Activated CD4-positive, alpha-beta T cell treated with anti-CD3 and anti-CD28 coated beads for 36 hours (primary cell): ENCODE data around the gene SLX9. TPM values are rescaled to one million over a fixed set of nuclear protein-coding genes. Genes with fewer than 3 reads are reported as not detected.
A peak's percentile ranks its signal among the peaks of the same experiment; 100 is the strongest.

Experiments
- ATAC-seq: fragments of 200-7000 bp; cut with Tn5 transposase; one replicate; pipeline ENCODE4 v1.10.0; 2021; ENCODE audit warnings: mild to moderate bottlenecking, moderate library complexity
- CTCF ChIA-PET: fragments of 350-600 bp; sonication (Branson Sonifier 250); formaldehyde crosslinking; loops from one replicate; lab custom pipeline; 2021; ENCODE audit warnings: antibody characterized with exemption; lab: Charles Lee
- POLR2A ChIA-PET: fragments of 350-600 bp; sonication (Branson Sonifier 250); formaldehyde crosslinking; loops from one replicate; lab custom pipeline; 2021; ENCODE audit warnings: antibody characterized with exemption, inconsistent platforms; lab: Charles Lee
- DNase-seq: peaks from one replicate; pipeline ENCODE4 v3.0.0-alpha.2; 2020
- H3K27ac Mint-ChIP-seq: one replicate; pipeline ENCODE4 v1.8.0; 2021; ENCODE audit warnings: mixed read lengths
- H3K27me3 Mint-ChIP-seq: one replicate; pipeline ENCODE4 v1.8.0; 2021; ENCODE audit warnings: mixed read lengths
- H3K36me3 Mint-ChIP-seq: one replicate; pipeline ENCODE4 v1.8.0; 2021; ENCODE audit warnings: low read depth, mixed read lengths
- H3K4me1 Mint-ChIP-seq: one replicate; pipeline ENCODE4 v1.8.0; 2021; ENCODE audit warnings: mixed read lengths
- H3K4me3 Mint-ChIP-seq: one replicate; pipeline ENCODE4 v1.8.0; 2021; ENCODE audit warnings: mild to moderate bottlenecking, moderate library complexity, mixed read lengths
- H3K9me3 Mint-ChIP-seq: one replicate; pipeline ENCODE4 v1.8.0; 2021; ENCODE audit warnings: low read depth, mixed read lengths
- intact Hi-C, 2 experiments: fragments of 100-400 bp; cut with DNase I in 1 of 2; cut with micrococcal nuclease in 1 of 2; formaldehyde crosslinking; loops; one replicate each; pipeline versions ENCODE4 v1.14.2 to v1.15.1; 2022 to 2024; cut with DNase I, micrococcal nuclease
- total RNA-seq, 2 experiments: library from RNA; stranded (reverse); gene quantifications; one replicate each; pipeline ENCODE4 v1.2.3, GENCODE V29; 2021

The SLX9 gene
- total RNA-seq, 2 experiments from 2014 or later = 60.8 to 68.8 TPM

DNA sequence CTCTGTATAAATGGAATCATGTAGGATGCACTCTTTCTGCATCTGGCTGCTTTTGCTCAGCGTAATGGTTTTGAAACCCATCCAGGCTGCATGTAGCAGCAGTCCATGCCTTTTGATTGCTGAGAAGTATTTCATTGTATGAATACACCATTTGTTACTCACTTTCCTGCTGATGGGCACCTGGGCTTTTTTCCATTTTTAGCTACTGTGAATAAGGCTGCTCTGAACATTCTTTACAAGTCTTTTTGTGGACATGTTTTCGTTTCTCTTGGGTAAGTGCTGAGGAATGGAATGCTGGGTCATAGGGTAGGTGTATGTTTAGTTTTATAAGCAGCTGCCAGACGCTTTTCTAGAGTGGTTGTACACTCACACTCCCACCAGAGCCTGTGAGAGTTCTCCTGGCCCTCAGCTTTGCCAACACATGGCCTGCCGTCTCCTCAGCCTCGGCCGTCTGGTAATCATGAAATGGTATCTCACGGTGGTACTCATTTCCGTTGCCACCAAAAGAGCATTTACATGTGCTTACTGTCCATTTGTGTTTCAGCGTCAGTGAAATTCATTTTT lies 22.7 kb downstream of the SLX9 start:
- Mint-ChIP-seq H3K4me3 (no peak overlapping the region), H3K36me3 (peaks cover 30% of the 10 kb centered on the region), H3K27me3 (no peaks in the 10 kb centered on the region), H3K4me1 (peaks cover 32% of the 10 kb centered on the region), H3K9me3 (no peaks in the 10 kb centered on the region), H3K27ac (no peak overlapping the region)
- POLR2A ChIA-PET = no interaction called here
- intact Hi-C loops = loop anchor here in 1 of 2 experiments (5.0 kb wide), 1 partner anchor 175 kb away; no protein-coding TSS in a partner anchor
- no peak for DNase-seq
- no peak for ATAC-seq
- CTCF ChIA-PET = interaction anchor here (1.2 to 2.4 kb wide), 2 partner anchors 14 to 174 kb away, joined by 3 to 11 read pairs; no protein-coding TSS in a partner anchor

DNA sequence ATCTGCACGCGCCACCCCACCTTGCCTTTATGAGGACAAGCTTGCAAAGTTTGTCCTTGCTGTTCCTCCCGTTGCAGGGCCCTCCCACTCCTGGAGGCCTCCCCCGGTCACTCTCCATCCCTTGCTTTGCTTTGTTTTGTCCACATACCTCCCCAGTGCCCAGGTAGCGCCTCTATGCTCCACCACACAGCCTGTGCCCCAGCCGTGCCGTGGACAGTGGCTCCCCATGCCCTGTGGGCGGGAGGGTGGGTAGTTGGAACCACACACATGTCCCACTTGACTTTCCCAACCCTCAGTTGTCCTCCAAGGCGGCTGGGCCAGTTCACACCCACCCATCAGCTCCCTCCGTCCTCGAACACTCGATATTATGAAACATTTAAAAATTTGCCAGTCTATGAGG lies 24.6 kb downstream of the SLX9 start:
- POLR2A ChIA-PET = no interaction called here
- CTCF ChIA-PET = interaction anchor here (1.0 to 1.8 kb wide), 6 partner anchors 14 to 174 kb away, joined by 3 to 9 read pairs (median 4); partner anchors contain the start of gene SLX9

DNA sequence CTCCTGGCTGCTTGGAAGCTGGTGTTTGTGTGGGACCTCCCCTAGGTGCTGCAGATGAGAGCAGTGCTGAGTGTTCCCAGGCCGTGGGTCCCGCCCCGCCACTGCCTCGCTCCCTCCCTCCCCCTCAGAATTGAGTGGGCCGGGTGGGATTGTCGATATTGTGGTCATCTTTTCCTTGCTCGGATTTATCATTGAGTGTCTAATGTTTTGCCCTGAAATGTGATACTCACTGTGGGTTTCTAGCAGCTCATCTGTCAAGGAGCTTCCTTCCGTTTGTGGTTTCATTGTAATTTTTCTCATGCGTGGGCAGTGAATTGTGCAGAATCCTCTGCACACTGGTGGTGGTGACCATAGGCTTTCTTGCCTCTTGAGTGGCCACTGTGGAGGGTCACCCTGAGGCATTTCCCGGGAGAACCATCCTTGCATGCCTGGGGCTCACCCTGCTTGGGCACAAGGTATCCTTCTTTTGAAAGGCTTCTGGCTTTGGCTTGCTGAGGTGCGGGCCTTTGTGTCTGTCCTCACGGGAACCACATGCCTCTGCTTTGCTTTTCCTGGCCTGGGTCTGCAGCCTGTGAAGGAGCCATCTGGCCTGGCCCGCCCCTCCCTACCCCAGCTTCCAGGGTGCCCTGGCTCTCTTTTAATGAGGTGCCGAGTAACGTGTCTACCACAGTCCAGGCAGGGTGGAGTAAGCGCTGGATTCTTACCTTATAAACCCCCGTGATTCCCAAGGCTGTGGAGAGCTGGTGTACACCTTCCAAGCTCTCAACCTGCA lies 25.6 kb downstream of the SLX9 start:
- ChIA-PET POLR2A (no interaction called here), CTCF (interaction anchor here (0.8 to 1.3 kb wide), 5 partner anchors 16 to 173 kb away, joined by 3 to 6 read pairs (median 5); no protein-coding TSS in a partner anchor)
- DNase-seq (peak; percentile 55), ATAC-seq (peak; percentile 76)
- no peaks in the 10 kb centered on the region for H3K9me3 Mint-ChIP-seq
- intact Hi-C loops = no loop called here
- H3K27ac Mint-ChIP-seq = no peak overlapping the region
- peaks cover 31% of the 10 kb centered on the region for H3K36me3 Mint-ChIP-seq
- H3K4me1 Mint-ChIP-seq = peaks cover 41% of the 10 kb centered on the region
- no peaks in the 10 kb centered on the region for H3K27me3 Mint-ChIP-seq
- H3K4me3 Mint-ChIP-seq = no peak overlapping the region

More for the DNA sequence above, 24.6 kb downstream of the SLX9 start:
- Mint-ChIP-seq H3K27ac (no peak overlapping the region), H3K9me3 (no peaks in the 10 kb centered on the region), H3K4me3 (no peak overlapping the region), H3K4me1 (peaks cover 39% of the 10 kb centered on the region), H3K36me3 (peaks cover 33% of the 10 kb centered on the region), H3K27me3 (no peaks in the 10 kb centered on the region)
- no peak for ATAC-seq
- intact Hi-C loops = loop anchor here in 1 of 2 experiments (5.0 kb wide), 1 partner anchor 173 kb away; no protein-coding TSS in a partner anchor
- no peak for DNase-seq

- Mint-ChIP-seq H3K36me3 (peaks cover 23% of the 10 kb centered on the region), H3K4me1 (peaks cover 41% of the 10 kb centered on the region), H3K9me3 (no peaks in the 10 kb centered on the region), H3K27ac (no peak overlapping the region), H3K27me3 (no peaks in the 10 kb centered on the region), H3K4me3 (no peak overlapping the region)
- no peak for ATAC-seq
- intact Hi-C loops = no loop called here
- CTCF ChIA-PET = interaction anchor here (0.6 to 1.3 kb wide), 5 partner anchors 17 to 235 kb away, joined by 3 to 6 read pairs (median 5); no protein-coding TSS in a partner anchor
- DNase-seq = no peak
- POLR2A ChIA-PET = no interaction called here
Measured at GRCh38 chr21:44966135-44967081, 26.6 kb downstream of the SLX9 start.

DNA sequence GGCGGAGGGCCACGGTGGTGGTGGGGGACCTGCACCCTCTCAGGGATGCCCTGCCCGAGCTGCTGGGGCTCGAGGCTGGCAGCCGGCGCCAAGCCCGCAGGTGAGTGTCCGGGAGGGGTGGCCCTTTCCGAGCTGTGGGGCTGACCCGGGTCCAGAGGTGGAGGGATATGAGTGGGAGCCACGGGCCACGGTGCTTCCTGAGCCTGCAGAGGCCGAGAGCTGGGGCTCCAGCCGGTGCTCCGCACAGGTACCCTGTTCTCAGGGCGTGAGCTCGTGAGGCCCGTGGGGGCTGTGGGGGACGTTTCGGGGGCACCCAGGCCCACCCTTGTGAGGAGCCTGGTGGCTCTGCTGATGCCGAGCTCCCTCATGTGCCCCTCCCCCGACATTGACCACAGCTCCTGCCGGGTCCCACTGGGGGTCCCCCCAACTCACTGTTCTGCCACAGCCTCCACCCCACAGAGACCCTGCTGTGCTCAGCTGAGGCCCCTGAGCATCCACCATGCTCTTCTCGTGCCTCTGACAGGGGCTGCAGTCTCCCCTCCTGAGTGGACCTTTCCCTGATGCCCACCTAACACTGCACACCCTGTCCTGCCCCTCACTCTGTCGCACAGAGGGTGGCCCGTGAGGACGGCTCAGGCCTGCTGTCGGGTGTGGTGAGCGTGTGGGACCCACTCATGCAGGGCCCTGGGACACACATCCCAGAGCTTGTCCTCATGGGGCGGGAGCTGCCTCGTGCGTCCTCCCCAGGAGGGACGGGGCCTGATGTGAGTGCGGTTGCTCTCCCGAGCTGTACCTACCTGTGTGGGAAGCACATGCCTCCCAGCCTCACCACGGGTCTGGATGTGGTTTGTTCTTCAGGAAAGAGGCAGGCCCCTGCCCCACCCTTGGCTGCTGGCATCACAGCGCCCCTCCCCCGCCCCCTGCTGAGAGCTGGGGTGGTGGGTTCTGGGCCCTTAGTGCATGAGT lies 27.5 kb downstream of the SLX9 start:
- DNase-seq = no peak
- no peaks in the 10 kb centered on the region for H3K27me3 Mint-ChIP-seq
- H3K27ac Mint-ChIP-seq = no peak overlapping the region
- H3K9me3 Mint-ChIP-seq = no peaks in the 10 kb centered on the region
- no peak for ATAC-seq
- POLR2A ChIA-PET = no interaction called here
- CTCF ChIA-PET = interaction anchor here (0.6 to 0.8 kb wide), 2 partner anchors 161 to 234 kb away, joined by 3 to 5 read pairs; no protein-coding TSS in a partner anchor
- no peak overlapping the region for H3K4me3 Mint-ChIP-seq
- peaks cover 41% of the 10 kb centered on the region for H3K4me1 Mint-ChIP-seq
- intact Hi-C loops = no loop called here
- H3K36me3 Mint-ChIP-seq = peaks cover 18% of the 10 kb centered on the region

- POLR2A ChIA-PET = no interaction called here
- H3K36me3 Mint-ChIP-seq = peaks cover 15% of the 10 kb centered on the region
- no peak overlapping the region for H3K4me3 Mint-ChIP-seq
- intact Hi-C loops = no loop called here
- ATAC-seq = no peak
- no peak for DNase-seq
- no peak overlapping the region for H3K27ac Mint-ChIP-seq
- H3K9me3 Mint-ChIP-seq = no peaks in the 10 kb centered on the region
- CTCF ChIA-PET = interaction anchor here (0.9 to 1.9 kb wide), 2 partner anchors 19 to 159 kb away, joined by 3 to 5 read pairs; no protein-coding TSS in a partner anchor
- no peaks in the 10 kb centered on the region for H3K27me3 Mint-ChIP-seq
- H3K4me1 Mint-ChIP-seq = peaks cover 33% of the 10 kb centered on the region
Measured at GRCh38 chr21:44969066-44969670, 29.3 kb downstream of the SLX9 start.

DNA sequence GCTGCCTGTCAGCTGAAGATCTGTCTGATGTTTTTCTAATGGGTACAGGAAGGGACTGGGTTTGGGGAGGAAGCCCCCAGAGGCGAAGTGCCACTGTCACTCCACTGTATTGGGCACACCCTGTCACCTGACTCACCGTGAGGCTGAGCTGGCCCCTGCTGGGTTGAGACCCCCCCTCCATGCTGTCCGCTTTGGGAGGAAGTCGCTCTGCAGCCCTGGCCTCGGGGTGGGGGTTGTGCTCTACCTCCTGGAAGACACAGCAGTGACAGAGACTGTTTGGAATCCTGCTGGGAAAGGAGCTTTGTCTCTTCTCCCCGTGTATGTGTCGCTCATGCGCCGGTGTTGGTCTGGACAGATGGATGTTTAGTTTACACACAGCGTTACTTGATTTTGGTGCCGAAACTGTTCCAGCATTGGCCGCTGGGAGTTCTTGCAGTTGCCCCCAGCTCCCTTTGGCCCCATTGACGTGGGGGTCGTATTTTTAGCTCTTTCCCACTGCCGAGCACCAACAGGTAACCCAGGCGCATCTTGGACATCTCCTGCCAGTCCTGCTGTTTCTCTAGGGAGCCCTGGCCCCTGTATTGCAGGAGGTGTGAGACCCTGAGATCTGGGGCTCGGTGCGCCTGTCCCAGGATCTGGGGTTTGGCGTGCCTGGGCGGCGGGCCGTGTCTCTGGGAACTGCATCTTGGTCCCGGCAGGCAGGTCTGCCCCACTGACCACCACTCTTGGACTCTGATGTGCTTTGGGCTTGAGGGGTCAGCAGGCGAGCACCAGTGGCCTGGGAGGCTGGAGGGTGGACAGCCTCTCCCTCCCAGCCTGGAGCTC lies 30.3 kb downstream of the SLX9 start:
- intact Hi-C loops = no loop called here
- H3K27ac Mint-ChIP-seq = no peak overlapping the region
- peaks cover 24% of the 10 kb centered on the region for H3K4me1 Mint-ChIP-seq
- no peak for DNase-seq
- POLR2A ChIA-PET = no interaction called here
- no peak overlapping the region for H3K4me3 Mint-ChIP-seq
- CTCF ChIA-PET = interaction anchor here (0.9 to 1.9 kb wide), 3 partner anchors 20 to 158 kb away, joined by 3 to 5 read pairs (median 3); no protein-coding TSS in a partner anchor
- ATAC-seq = no peak
- peaks cover 13% of the 10 kb centered on the region for H3K36me3 Mint-ChIP-seq
- no peaks in the 10 kb centered on the region for H3K27me3 Mint-ChIP-seq
- H3K9me3 Mint-ChIP-seq = no peaks in the 10 kb centered on the region

GRCh38 chr21:44970766-44971671 lies 31.2 kb downstream of the SLX9 start:
- Mint-ChIP-seq H3K27me3 (no peaks in the 10 kb centered on the region), H3K9me3 (no peaks in the 10 kb centered on the region), H3K4me3 (no peak overlapping the region), H3K27ac (no peak overlapping the region), H3K4me1 (peaks cover 16% of the 10 kb centered on the region), H3K36me3 (peaks cover 11% of the 10 kb centered on the region)
- intact Hi-C loops = no loop called here
- CTCF ChIA-PET = interaction anchor here (1.1 to 1.9 kb wide), 2 partner anchors 21 to 27 kb away, joined by 3 to 5 read pairs; no protein-coding TSS in a partner anchor
- DNase-seq = no peak
- POLR2A ChIA-PET = interaction anchor here (0.5 kb wide), 1 partner anchor 319 kb away, joined by 3 read pairs; no protein-coding TSS in a partner anchor
- ATAC-seq = no peak
